OCI-LY7 (cell line): Measurements from ENCODE around the gene AATK.

Experiments used
- CTCF ChIP-seq: fragments of 200-600 bp; sonication (generic); conservative IDR thresholded peaks from 2 replicates; pipeline ENCODE4 v1.5.1; 2014; ENCODE audit warnings: mild to moderate bottlenecking, antibody characterized with exemption, low read length, moderate library complexity, mixed read lengths
- EZH2phosphoT487 ChIP-seq: fragments of 200-600 bp; sonication (generic); IDR thresholded peaks from 2 replicates; pipeline ENCODE4 v1.6.1; 2018; ENCODE audit warnings: low read depth, borderline replicate concordance, mild to moderate bottlenecking, mixed run types, antibody characterized with exemption, low read length, moderate library complexity, mixed read lengths

DNA sequence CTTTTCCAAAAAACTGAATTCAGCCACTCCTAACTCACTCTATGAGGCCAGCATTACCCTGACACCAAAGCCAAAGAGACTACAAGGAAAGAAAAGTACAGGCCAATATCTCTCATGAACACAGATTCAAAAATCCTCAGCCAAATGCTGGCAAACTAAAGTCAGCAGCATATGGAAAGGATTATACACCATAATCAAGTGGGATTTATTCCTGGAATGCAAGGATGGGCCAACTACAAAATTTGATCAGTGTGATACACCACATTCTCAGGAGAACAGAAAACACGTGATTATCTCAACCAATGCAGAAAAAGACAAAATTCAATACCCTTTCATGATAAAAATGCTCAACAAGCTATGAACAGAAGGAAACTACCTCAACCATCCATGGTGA is 7.7 kb upstream of the AATK start:
- no peak for TF ChIP-seq CTCF
- no peak for TF ChIP-seq EZH2phosphoT487
